LNCAP (cell line): Measurements from ENCODE around the gene SMAD3.

Experiments used
- CTCF ChIP-seq: fragments of 450-650 bp; IDR thresholded peaks from 2 replicates; pipeline ENCODE4 v1.5.1; 2017; ENCODE audit warnings: mild to moderate bottlenecking

The SMAD3 gene

GRCh38 chr15:67039384-67040075 is 25.9 kb upstream of the SMAD3 start:
- TF ChIP-seq CTCF = no peak

- TF ChIP-seq CTCF = no peak
These were observed 25.1 kb upstream of the SMAD3 start for GRCh38 chr15:67040277-67040676.

DNA sequence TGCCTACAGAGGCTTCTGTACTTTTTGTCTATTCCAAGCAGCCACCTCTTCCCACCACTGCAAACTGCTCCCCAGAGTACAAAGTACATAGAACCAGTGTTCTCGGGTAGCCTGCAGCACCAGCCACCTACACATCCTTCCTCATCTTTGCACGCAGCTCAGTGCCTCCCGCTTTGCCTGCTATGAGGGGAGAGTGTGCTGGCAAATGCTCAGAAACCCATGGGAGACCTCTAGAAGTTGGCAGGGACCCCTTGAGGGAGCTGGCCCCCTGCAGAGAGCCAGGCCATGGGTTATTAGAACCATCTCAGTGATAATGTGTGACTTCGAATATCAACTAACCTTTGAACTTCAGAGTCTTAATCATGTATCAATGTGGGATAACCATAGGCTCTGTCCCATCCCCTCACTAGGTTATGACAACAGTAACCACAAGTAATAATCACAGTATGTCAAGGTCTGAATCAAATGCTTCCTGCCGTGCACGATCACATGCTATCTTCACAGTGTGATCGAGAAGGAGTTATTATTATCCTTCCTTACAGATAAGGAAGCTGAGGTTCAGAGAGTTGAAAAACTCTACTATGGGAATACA is 22.8 kb upstream of the SMAD3 start:
- no peak for TF ChIP-seq CTCF

DNA sequence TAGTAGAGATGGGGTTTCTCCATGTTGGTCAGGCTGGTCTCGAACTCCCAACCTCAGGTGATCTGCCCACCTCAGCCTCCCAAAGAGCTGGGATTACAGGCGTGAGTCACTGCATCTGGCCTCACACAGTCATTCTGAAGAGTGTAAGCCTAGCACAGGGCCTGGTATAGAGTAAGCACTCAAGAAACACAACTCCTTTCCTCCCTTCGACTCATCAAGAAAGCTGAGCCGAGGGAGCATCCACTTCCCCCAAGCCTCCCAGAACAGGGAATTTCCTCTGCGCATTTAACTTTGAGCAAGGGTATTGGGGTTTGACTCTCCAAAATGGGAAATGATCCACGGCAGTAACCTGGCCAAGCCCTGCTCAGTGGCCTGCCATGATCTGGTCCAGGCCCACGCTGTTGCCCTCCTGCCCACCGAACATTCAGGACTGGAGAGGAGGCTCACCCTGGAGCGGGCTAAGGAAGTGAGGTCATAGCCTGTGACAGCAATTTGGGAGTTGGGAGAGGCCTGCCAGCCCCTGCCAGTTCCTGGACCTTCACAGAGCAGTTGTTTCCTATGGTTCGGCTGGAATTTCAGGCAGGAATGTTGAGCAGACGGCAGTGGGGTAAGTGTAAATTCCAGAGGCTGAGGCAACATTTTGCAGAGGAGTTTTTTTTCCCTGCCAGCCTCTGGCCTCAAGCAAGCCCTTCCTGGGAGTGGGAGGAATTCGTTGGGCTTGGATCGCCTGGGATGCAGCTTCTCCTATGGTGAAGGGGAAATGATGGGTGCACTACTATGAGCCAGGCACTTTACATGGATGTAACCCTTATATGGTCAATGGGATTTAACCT is 21.2 kb upstream of the SMAD3 start:
- TF ChIP-seq CTCF = no peak

DNA sequence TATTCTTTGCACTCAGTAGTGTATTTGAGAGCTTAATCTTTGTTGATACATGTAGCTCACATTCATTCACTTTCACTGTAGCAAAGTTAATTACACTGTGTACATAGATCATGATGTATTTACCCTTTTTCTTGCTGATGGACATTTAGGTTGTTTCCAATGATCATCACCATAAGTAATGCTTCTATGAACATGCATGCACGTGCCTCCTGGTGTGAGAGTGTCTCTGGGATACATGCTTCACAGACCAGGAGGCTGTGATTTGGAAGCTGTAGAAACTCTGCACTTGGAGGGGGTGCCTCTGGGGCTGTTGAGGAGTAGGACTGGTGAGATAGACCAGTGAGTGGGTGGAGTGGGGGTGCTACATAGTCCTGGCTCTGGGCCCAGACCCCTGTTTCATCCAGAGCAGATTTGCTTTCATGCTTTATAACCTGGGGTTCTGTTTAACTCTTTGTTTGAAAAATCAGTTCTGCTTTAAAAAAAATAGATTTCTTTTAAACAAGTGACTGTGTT is 18.2 kb upstream of the SMAD3 start:
- no peak for TF ChIP-seq CTCF

- no peak for TF ChIP-seq CTCF
These were observed 16.8 kb upstream of the SMAD3 start for GRCh38 chr15:67048281-67049279.
